GM18526 (cell line): ENCODE measurements around the gene PHETA1.

Experiments used
- POLR2A ChIP-seq: IDR thresholded peaks from 3 replicates; pipeline ENCODE4 v1.6.1; 2011; ENCODE audit not compliant: insufficient read length; ENCODE audit errors: extremely low read depth

PHETA1 gene

GRCh38 chr12:111344254-111344875 lies 24.5 kb downstream of the PHETA1 start:
- TF ChIP-seq POLR2A = no peak

GRCh38 chr12:111343181-111343580 lies 25.7 kb downstream of the PHETA1 start:
- no peak for TF ChIP-seq POLR2A

GRCh38 chr12:111342376-111342775 lies 26.5 kb downstream of the PHETA1 start:
- TF ChIP-seq POLR2A = no peak

- no peak for TF ChIP-seq POLR2A
These were observed 27.3 kb downstream of the PHETA1 start for GRCh38 chr12:111341426-111342065.

- TF ChIP-seq POLR2A = no peak
These were observed 28.7 kb downstream of the PHETA1 start for GRCh38 chr12:111340231-111340630.

GRCh38 chr12:111339321-111339938 lies 29.5 kb downstream of the PHETA1 start:
- no peak for TF ChIP-seq POLR2A

- TF ChIP-seq POLR2A = no peak
These were observed 30.8 kb downstream of the PHETA1 start for GRCh38 chr12:111338096-111338495.

GRCh38 chr12:111337371-111337770 lies 31.5 kb downstream of the PHETA1 start:
- no peak for TF ChIP-seq POLR2A

- no peak for TF ChIP-seq POLR2A
These were observed 33.1 kb downstream of the PHETA1 start for GRCh38 chr12:111335811-111336210.

GRCh38 chr12:111334393-111334915 lies 34.4 kb downstream of the PHETA1 start:
- TF ChIP-seq POLR2A = no peak

- no peak for TF ChIP-seq POLR2A
These were observed 37.8 kb downstream of the PHETA1 start for GRCh38 chr12:111330800-111331752.

- TF ChIP-seq POLR2A = no peak
These were observed 40.8 kb downstream of the PHETA1 start for GRCh38 chr12:111328138-111328537.

GRCh38 chr12:111327474-111327873 lies 41.4 kb downstream of the PHETA1 start:
- no peak for TF ChIP-seq POLR2A

- no peak for TF ChIP-seq POLR2A
These were observed 46.3 kb downstream of the PHETA1 start for GRCh38 chr12:111322336-111323250.
